HCT116 (cell line): ENCODE measurements around the gene COPG2. TPM values are rescaled to one million over a fixed set of nuclear protein-coding genes. Genes with fewer than 3 reads are reported as not detected.
"Not testable (repeated sequence)": the region's sequence is repeated elsewhere in the genome, so short reads cannot be mapped to it uniquely, and the experiment has no call there.

Experiments used
- ATAC-seq: fragments of 200-7000 bp; cut with Tn5 transposase; 2 replicates; pipeline ENCODE4 v1.9.1; 2020; ENCODE audit warnings: mild to moderate bottlenecking, moderate library complexity
- BruUV-seq: library from RNA; stranded (reverse); fragments of 400-500 nt; replicated peaks from 2 replicates; lab custom pipeline; 2021; lab: Mats Ljungman, UMichigan
- CTCF ChIA-PET: fragments of 300-600 bp; sonication (Branson Sonifier 250); formaldehyde crosslinking; loops from one replicate; lab custom pipeline; 2021; ENCODE audit warnings: antibody characterized with exemption; lab: Charles Lee
- POLR2A ChIA-PET: fragments of 300-600, 350-600 bp; sonication (Branson Sonifier 250); formaldehyde crosslinking; loops from one replicate; lab custom pipeline; 2021; ENCODE audit warnings: antibody characterized with exemption; lab: Charles Lee
- RAD21 ChIA-PET, 2 experiments: fragments of 300-600 bp; sonication (Branson Sonifier 250); formaldehyde crosslinking; loops; one replicate each; lab custom pipeline; 2023; ENCODE audit warnings: low total read pairs in 2 of 2; ENCODE audit not compliant: uncharacterized antibody in 2 of 2, unreplicated experiment in 2 of 2, low non-redundant PET in 1 of 2; lab: Charles Lee
- DNase-seq: peaks from one replicate; pipeline ENCODE4 v3.0.0-alpha.2; 2010; ENCODE audit warnings: low read depth, low spot score
- H2AFZ ChIP-seq: fragments of 200-600 bp; shearing (Covaris generic), sonication (generic); 2 replicates; pipeline ENCODE4 v1.6.1; 2017; ENCODE audit warnings: low read depth, mixed run types, mixed read lengths, antibody characterized with exemption, low read length; ENCODE audit not compliant: poor library complexity, severe bottlenecking
- H3K27ac ChIP-seq: 2 replicates; pipeline ENCODE4 v1.5.1; 2012; ENCODE audit warnings: low read depth, low read length
- H3K27me3 ChIP-seq: fragments of 200-600 bp; sonication (generic); 2 replicates; pipeline ENCODE4 v1.6.1; 2016; ENCODE audit warnings: mixed run types, low read length, mixed read lengths; ENCODE audit not compliant: insufficient read depth
- H3K36me3 ChIP-seq, 2 experiments: fragments of 200-500 bp in 1 of 2; fragments of 200-600 bp in 1 of 2; sonication (Bioruptor generic) in 1 of 2; sonication (generic) in 1 of 2; 2 replicates each; pipeline versions ENCODE4 v1.5.1 to v1.6.1; 2014 to 2016; ENCODE audit warnings: low read length in 2 of 2, inconsistent platforms in 1 of 2, mixed read lengths in 1 of 2, mixed run types in 1 of 2; ENCODE audit not compliant: insufficient read depth in 2 of 2, control insufficient read depth in 1 of 2
- H3K4me1 ChIP-seq, 2 experiments: fragments of 200-600 bp in 1 of 2; sonication (generic) in 1 of 2; 2 replicates each; pipeline versions ENCODE4 v1.5.1 to v1.6.1; 2012 to 2017; ENCODE audit warnings: low read length in 2 of 2, inconsistent platforms in 1 of 2, mild to moderate bottlenecking in 1 of 2, mixed read lengths in 1 of 2, mixed run types in 1 of 2, moderate library complexity in 1 of 2; ENCODE audit not compliant: insufficient read depth in 2 of 2, control insufficient read depth in 1 of 2
- H3K4me2 ChIP-seq: fragments of 200-600 bp; sonication (generic); 2 replicates; pipeline ENCODE4 v1.6.1; 2017; ENCODE audit warnings: mixed run types, low read length, mixed read lengths
- H3K4me3 ChIP-seq, 2 experiments: fragments of 200-600 bp in 1 of 2; sonication (generic) in 1 of 2; replicated peaks in 1 of 2; 2 replicates each; pipeline ENCODE4 v1.5.1; 2011 to 2016; ENCODE audit warnings: low read length in 2 of 2, control low read depth in 1 of 2, low read depth in 1 of 2, mild to moderate bottlenecking in 1 of 2, mixed read lengths in 1 of 2, mixed run types in 1 of 2
- H3K79me2 ChIP-seq: fragments of 200-600 bp; sonication (generic); 2 replicates; pipeline ENCODE4 v1.6.1; 2017; ENCODE audit warnings: mild to moderate bottlenecking, mixed run types, low read length, moderate library complexity, mixed read lengths; ENCODE audit not compliant: insufficient read depth
- H3K9ac ChIP-seq: fragments of 200-600 bp; sonication (generic); 2 replicates; pipeline ENCODE4 v1.6.1; 2016; ENCODE audit warnings: low read length, mixed read lengths
- H3K9me2 ChIP-seq: fragments of 200-600 bp; sonication (generic), shearing (Covaris generic); 2 replicates; pipeline ENCODE4 v1.6.1; 2017; ENCODE audit warnings: mixed run types, mild to moderate bottlenecking, moderate library complexity; ENCODE audit not compliant: insufficient read depth
- H3K9me3 ChIP-seq, 2 experiments: fragments of 200-500 bp in 1 of 2; fragments of 200-600 bp in 1 of 2; sonication (Bioruptor generic) in 1 of 2; sonication (generic) in 1 of 2; 2 replicates each; pipeline ENCODE4 v1.6.1; 2014 to 2017; ENCODE audit warnings: low read length in 2 of 2, mixed read lengths in 2 of 2, inconsistent platforms in 1 of 2, low read depth in 1 of 2, mild to moderate bottlenecking in 1 of 2, mixed run types in 1 of 2, moderate library complexity in 1 of 2; ENCODE audit not compliant: control insufficient read depth in 1 of 2, insufficient read depth in 1 of 2
- H4K20me1 ChIP-seq: fragments of 200-600 bp; sonication (generic), shearing (Covaris generic); 2 replicates; pipeline ENCODE4 v1.6.1; 2017; ENCODE audit warnings: mixed run types, mild to moderate bottlenecking, moderate library complexity; ENCODE audit not compliant: insufficient read depth
- CEBPB ChIP-seq: IDR thresholded peaks from 2 replicates; pipeline ENCODE4 v1.6.1; 2012; ENCODE audit warnings: low read depth
- EZH2 ChIP-seq: fragments of 200-600 bp; sonication (generic); IDR thresholded peaks from 2 replicates; pipeline ENCODE4 v1.6.1; 2017; ENCODE audit warnings: antibody characterized with exemption, mixed run types
- EZH2phosphoT487 ChIP-seq: fragments of 200-600 bp; IDR thresholded peaks from 2 replicates; pipeline ENCODE4 v1.6.1; 2018; ENCODE audit warnings: antibody characterized with exemption, borderline replicate concordance
- FOSL1 ChIP-seq: IDR thresholded peaks from 2 replicates; pipeline ENCODE4 v1.6.1; 2012; ENCODE audit warnings: low read depth
- POLR2AphosphoS5 ChIP-seq: IDR thresholded peaks from 2 replicates; pipeline ENCODE4 v1.6.1; 2011; ENCODE audit warnings: mild to moderate bottlenecking, low read depth, low read length, moderate library complexity
- RAD21 ChIP-seq: IDR thresholded peaks from 2 replicates; pipeline ENCODE4 v1.6.1; 2012; ENCODE audit warnings: low read depth, mild to moderate bottlenecking
- REST ChIP-seq: IDR thresholded peaks from 2 replicates; pipeline ENCODE4 v1.6.1; 2012; ENCODE audit warnings: low read depth
- TCF7L2 ChIP-seq: IDR thresholded peaks from 2 replicates; pipeline ENCODE4 v1.7.0; 2011; ENCODE audit warnings: borderline replicate concordance, inconsistent platforms; ENCODE audit not compliant: insufficient read depth, insufficient read length; ENCODE audit errors: extremely low read depth
- YY1 ChIP-seq: IDR thresholded peaks from 2 replicates; pipeline ENCODE4 v1.6.1; 2011; ENCODE audit warnings: low read length, low read depth, moderate library complexity, mild to moderate bottlenecking; ENCODE audit not compliant: insufficient replicate concordance; ENCODE audit errors: extremely low read depth
- ZFX ChIP-seq: fragments of 450-650 bp; IDR thresholded peaks from 2 replicates; pipeline ENCODE4 v1.6.1; 2017
- intact Hi-C: fragments of 100-400 bp; cut with micrococcal nuclease; formaldehyde crosslinking; loops from 2 replicates; pipeline ENCODE4 v1.10.0; 2022
- total RNA-seq: library from RNA; stranded (reverse); gene quantifications from one replicate; pipeline ENCODE4 v1.2.1, GENCODE V29; 2021; ENCODE audit not compliant: unreplicated experiment
- TF ChIP-seq, protein P1 (sequence below): IDR thresholded peaks from 2 replicates; pipeline ENCODE4 v1.6.1; 2011; ENCODE audit warnings: mild to moderate bottlenecking, low read length, moderate library complexity; ENCODE audit not compliant: insufficient replicate concordance; ENCODE audit errors: extremely low read depth
- TF ChIP-seq, protein P2 (sequence below), 3 experiments: fragments of 200-600 bp in 1 of 3; sonication (generic) in 1 of 3; IDR thresholded peaks in 2 of 3; conservative IDR thresholded peaks in 1 of 3; 2 replicates each; pipeline ENCODE4 v1.5.1; 2012 to 2017; ENCODE audit warnings: low read depth in 2 of 3, low read length in 2 of 3, antibody characterized with exemption in 1 of 3, borderline replicate concordance in 1 of 3, control low read depth in 1 of 3, mild to moderate bottlenecking in 1 of 3, mixed read lengths in 1 of 3, mixed run types in 1 of 3, moderate library complexity in 1 of 3; ENCODE audit not compliant: insufficient read depth in 1 of 3
- TF ChIP-seq, protein P3 (sequence below): IDR thresholded peaks from 2 replicates; pipeline ENCODE4 v1.6.1; 2012

The COPG2 gene
- total RNA-seq, 1 experiment from 2014 or later, result 31.0 TPM

DNA sequence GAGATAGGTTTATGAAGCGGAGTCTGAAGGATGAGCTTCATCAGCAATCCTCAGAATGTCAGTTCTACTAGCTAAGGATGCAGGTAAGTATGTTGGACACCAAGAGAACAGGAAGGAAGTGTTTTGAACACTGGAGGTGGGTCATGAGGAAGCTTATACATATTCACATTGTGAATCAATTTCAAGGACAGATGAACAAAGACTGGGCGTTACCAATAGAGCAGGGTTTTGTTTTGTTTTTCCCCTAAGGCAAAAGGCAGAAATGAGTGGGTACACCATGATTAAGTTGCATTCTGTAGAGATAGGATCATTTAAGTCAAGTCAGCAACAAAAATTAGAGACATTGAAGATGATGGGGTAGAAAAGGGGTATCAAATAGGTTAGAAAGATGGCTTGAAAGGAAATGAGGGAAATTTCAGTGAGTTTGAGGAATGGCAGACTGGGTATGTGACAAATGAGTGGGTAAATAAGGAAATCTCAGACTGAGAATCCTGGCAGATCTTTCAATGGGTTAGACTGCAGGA lies 125.0 kb downstream of the COPG2 start:
- ATAC-seq, result no peak
- Histone ChIP-seq H2AFZ (no peak overlapping the region), H3K9ac (no peak overlapping the region), H3K4me3 (no peak overlapping the region), H3K9me3 (no peaks in the 10 kb centered on the region), H3K4me2 (no peak overlapping the region), H3K79me2 (no peaks in the 10 kb centered on the region), H4K20me1 (no peaks in the 10 kb centered on the region), H3K4me1 (no peaks in the 10 kb centered on the region), H3K36me3 (no peaks in the 10 kb centered on the region; a peak in 1 of 4 replicates), H3K27me3 (no peaks in the 10 kb centered on the region), H3K9me2 (no peaks in the 10 kb centered on the region), H3K27ac (no peak overlapping the region)
- intact Hi-C loops, result no loop called here
- DNase-seq, result no peak
- ChIA-PET RAD21 (no interaction called here), CTCF (no interaction called here), POLR2A (no interaction called here)
- TF ChIP-seq RAD21, result no peak
- no peak for TF ChIP-seq CEBPB
- no peak for TF ChIP-seq EZH2phosphoT487
- no peak for TF ChIP-seq REST
- TF ChIP-seq TCF7L2, result no peak
- TF ChIP-seq, protein P1, sequence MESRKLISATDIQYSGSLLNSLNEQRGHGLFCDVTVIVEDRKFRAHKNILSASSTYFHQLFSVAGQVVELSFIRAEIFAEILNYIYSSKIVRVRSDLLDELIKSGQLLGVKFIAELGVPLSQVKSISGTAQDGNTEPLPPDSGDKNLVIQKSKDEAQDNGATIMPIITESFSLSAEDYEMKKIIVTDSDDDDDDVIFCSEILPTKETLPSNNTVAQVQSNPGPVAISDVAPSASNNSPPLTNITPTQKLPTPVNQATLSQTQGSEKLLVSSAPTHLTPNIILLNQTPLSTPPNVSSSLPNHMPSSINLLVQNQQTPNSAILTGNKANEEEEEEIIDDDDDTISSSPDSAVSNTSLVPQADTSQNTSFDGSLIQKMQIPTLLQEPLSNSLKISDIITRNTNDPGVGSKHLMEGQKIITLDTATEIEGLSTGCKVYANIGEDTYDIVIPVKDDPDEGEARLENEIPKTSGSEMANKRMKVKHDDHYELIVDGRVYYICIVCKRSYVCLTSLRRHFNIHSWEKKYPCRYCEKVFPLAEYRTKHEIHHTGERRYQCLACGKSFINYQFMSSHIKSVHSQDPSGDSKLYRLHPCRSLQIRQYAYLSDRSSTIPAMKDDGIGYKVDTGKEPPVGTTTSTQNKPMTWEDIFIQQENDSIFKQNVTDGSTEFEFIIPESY, result no peak
- TF ChIP-seq YY1, result no peak
- no peak for TF ChIP-seq EZH2
- TF ChIP-seq FOSL1, result no peak
- TF ChIP-seq, protein P2, sequence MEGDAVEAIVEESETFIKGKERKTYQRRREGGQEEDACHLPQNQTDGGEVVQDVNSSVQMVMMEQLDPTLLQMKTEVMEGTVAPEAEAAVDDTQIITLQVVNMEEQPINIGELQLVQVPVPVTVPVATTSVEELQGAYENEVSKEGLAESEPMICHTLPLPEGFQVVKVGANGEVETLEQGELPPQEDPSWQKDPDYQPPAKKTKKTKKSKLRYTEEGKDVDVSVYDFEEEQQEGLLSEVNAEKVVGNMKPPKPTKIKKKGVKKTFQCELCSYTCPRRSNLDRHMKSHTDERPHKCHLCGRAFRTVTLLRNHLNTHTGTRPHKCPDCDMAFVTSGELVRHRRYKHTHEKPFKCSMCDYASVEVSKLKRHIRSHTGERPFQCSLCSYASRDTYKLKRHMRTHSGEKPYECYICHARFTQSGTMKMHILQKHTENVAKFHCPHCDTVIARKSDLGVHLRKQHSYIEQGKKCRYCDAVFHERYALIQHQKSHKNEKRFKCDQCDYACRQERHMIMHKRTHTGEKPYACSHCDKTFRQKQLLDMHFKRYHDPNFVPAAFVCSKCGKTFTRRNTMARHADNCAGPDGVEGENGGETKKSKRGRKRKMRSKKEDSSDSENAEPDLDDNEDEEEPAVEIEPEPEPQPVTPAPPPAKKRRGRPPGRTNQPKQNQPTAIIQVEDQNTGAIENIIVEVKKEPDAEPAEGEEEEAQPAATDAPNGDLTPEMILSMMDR (IDR thresholded peaks at IDR 0.05 in 2 of 3, conservative IDR thresholded peaks at IDR 0.05 in 1 of 3; ENCODE audit: borderline replicate concordance in 1 of 3, insufficient read depth in 1 of 3, low read depth in 2 of 3, low read length in 2 of 3), result no peak
- TF ChIP-seq, protein P3, sequence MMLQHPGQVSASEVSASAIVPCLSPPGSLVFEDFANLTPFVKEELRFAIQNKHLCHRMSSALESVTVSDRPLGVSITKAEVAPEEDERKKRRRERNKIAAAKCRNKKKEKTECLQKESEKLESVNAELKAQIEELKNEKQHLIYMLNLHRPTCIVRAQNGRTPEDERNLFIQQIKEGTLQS, result no peak
- TF ChIP-seq POLR2AphosphoS5, result no peak
- TF ChIP-seq ZFX, result no peak
- no TSS peak for BruUV-seq

DNA sequence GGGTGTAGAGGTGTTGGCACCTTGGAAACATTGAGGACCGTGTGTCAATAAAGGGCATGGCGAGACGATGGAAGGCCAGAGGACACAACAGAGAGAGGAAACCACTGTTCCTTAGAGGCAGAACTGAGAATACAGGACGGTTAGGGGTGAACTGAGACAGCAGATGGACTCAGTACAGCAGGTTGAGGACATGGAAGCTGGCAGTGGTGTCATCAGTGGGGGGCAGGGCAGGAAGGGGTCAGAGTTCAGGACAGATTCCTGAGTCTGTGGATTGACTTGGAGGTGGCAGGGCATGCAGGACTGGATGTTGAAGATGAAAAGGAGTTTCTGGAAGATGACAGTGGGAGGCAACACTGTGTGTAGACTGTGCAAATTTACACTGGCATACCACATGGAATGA lies 126.3 kb downstream of the COPG2 start:
- BruUV-seq, intact Hi-C loops, H3K27me3 ChIP-seq, H2AFZ ChIP-seq, H4K20me1 ChIP-seq, H3K27ac ChIP-seq, ATAC-seq, H3K9me3 ChIP-seq, POLR2A ChIA-PET, H3K79me2 ChIP-seq, H3K4me3 ChIP-seq, H3K9me2 ChIP-seq, H3K9ac ChIP-seq, H3K4me2 ChIP-seq, H3K36me3 ChIP-seq, DNase-seq, CTCF ChIA-PET, RAD21 ChIA-PET, H3K4me1 ChIP-seq: not testable (repeated sequence)
